HEK293 (cell line): ENCODE results near the gene ESRRA.

Source experiments
- CTCF ChIA-PET: fragments of 350-600 bp; formaldehyde crosslinking; extraction: SDS; loops from one replicate; lab custom pipeline; 2021; ENCODE audit warnings: antibody characterized with exemption; lab: Yijun Ruan, JAX
- POLR2A ChIA-PET: fragments of 300-600 bp; formaldehyde crosslinking; extraction: SDS; loops from one replicate; lab custom pipeline; 2020; ENCODE audit warnings: antibody characterized with exemption, inconsistent platforms; lab: Yijun Ruan, JAX
- H3K27ac ChIP-seq: fragments of 200-500 bp; sonication (Bioruptor generic); 2 replicates; pipeline ENCODE4 v1.5.1; 2014; ENCODE audit warnings: low read depth, low read length, control low read depth, inconsistent platforms; ENCODE audit errors: extremely low read depth
- H3K36me3 ChIP-seq, 2 experiments: fragments of 200-500 bp in 1 of 2; sonication (Bioruptor generic) in 1 of 2; 1 replicate in 1 of 2; 2 replicates in 1 of 2; pipeline ENCODE4 v1.5.1; 2014 to 2017; ENCODE audit warnings: inconsistent platforms in 2 of 2, low read length in 2 of 2; ENCODE audit not compliant: control insufficient read depth in 2 of 2, insufficient read depth in 1 of 2
- H3K4me1 ChIP-seq: fragments of 200-500 bp; sonication (Bioruptor generic); 2 replicates; pipeline ENCODE4 v1.5.1; 2014; ENCODE audit warnings: mild to moderate bottlenecking, low read length, inconsistent platforms; ENCODE audit not compliant: control insufficient read depth, insufficient read depth
- H3K4me3 ChIP-seq: 2 replicates; pipeline ENCODE4 v1.5.1; 2011; ENCODE audit warnings: low read depth, mild to moderate bottlenecking, control low read depth, low read length, moderate library complexity
- H3K9me3 ChIP-seq: fragments of 200-500 bp; sonication (Bioruptor generic); 2 replicates; pipeline ENCODE4 v1.5.1; 2014; ENCODE audit warnings: low read depth, low read length, inconsistent platforms; ENCODE audit not compliant: control insufficient read depth, insufficient read depth
- GLI2 ChIP-seq: fragments of 450-650 bp; formaldehyde crosslinking; IDR thresholded peaks from 2 replicates; pipeline ENCODE4; 2017; ENCODE audit warnings: missing biosample characterization, missing genetic modification characterization, low read depth, borderline replicate concordance
- GLIS1 ChIP-seq: fragments of 450-650 bp; formaldehyde crosslinking; IDR thresholded peaks from 2 replicates; pipeline ENCODE4 v1.5.1; 2016; ENCODE audit warnings: missing biosample characterization, missing genetic modification characterization
- GLIS2 ChIP-seq: fragments of 450-650 bp; formaldehyde crosslinking; IDR thresholded peaks from 2 replicates; pipeline ENCODE4 v1.5.1; 2016; ENCODE audit warnings: missing biosample characterization, missing genetic modification characterization
- HOXC10 ChIP-seq: sonication (generic); formaldehyde crosslinking; IDR thresholded peaks from 2 replicates; pipeline ENCODE4 v1.8.1; 2023; ENCODE audit warnings: mild to moderate bottlenecking, missing genetic modification reagents
- IKZF3 ChIP-seq: fragments of 450-650 bp; IDR thresholded peaks from 2 replicates; pipeline ENCODE4 v1.5.0; 2018; ENCODE audit warnings: missing biosample characterization, mild to moderate bottlenecking, missing genetic modification characterization, moderate library complexity
- KLF1 ChIP-seq: fragments of 450-650 bp; formaldehyde crosslinking; IDR thresholded peaks from 2 replicates; pipeline ENCODE4 v1.5.1; 2016; ENCODE audit warnings: missing biosample characterization, missing genetic modification characterization
- TCF7L2 ChIP-seq: IDR thresholded peaks from 2 replicates; pipeline ENCODE4 v1.6.1; 2011; ENCODE audit warnings: low read depth, mild to moderate bottlenecking, inconsistent platforms, low read length, moderate library complexity, borderline replicate concordance
- ZFP69B ChIP-seq: fragments of 450-650 bp; formaldehyde crosslinking; IDR thresholded peaks from 2 replicates; pipeline ENCODE4 v1.5.1; 2016; ENCODE audit warnings: missing biosample characterization, missing genetic modification characterization
- ZNF146 ChIP-seq: fragments of 450-650 bp; formaldehyde crosslinking; IDR thresholded peaks from 2 replicates; pipeline ENCODE4 v1.5.1; 2016; ENCODE audit warnings: missing biosample characterization, missing genetic modification characterization
- ZNF600 ChIP-seq: fragments of 450-650 bp; formaldehyde crosslinking; IDR thresholded peaks from 2 replicates; pipeline ENCODE4 v1.5.1; 2016; ENCODE audit warnings: missing biosample characterization, missing genetic modification characterization
- TF ChIP-seq, protein P1 (sequence below): fragments of 450-650 bp; formaldehyde crosslinking; IDR thresholded peaks from 2 replicates; pipeline ENCODE4 v1.5.1; 2016; ENCODE audit warnings: missing biosample characterization, missing genetic modification characterization
- TF ChIP-seq, protein P2 (sequence below): fragments of 450-650 bp; formaldehyde crosslinking; IDR thresholded peaks from 2 replicates; pipeline ENCODE4 v1.5.1; 2016; ENCODE audit warnings: missing biosample characterization, missing genetic modification characterization
- TF ChIP-seq, protein P3 (sequence below): fragments of 450-650 bp; formaldehyde crosslinking; IDR thresholded peaks from 2 replicates; pipeline ENCODE4 v1.5.1; 2016; ENCODE audit warnings: missing biosample characterization, missing genetic modification characterization
- TF ChIP-seq, protein P4 (sequence below): fragments of 450-650 bp; formaldehyde crosslinking; IDR thresholded peaks from 2 replicates; pipeline ENCODE4 v1.5.1; 2016; ENCODE audit warnings: missing biosample characterization, missing genetic modification characterization
- TF ChIP-seq, protein P5 (sequence below): fragments of 450-650 bp; formaldehyde crosslinking; IDR thresholded peaks from 2 replicates; pipeline ENCODE4 v1.5.1; 2017; ENCODE audit warnings: missing biosample characterization, missing genetic modification characterization

The ESRRA gene

DNA sequence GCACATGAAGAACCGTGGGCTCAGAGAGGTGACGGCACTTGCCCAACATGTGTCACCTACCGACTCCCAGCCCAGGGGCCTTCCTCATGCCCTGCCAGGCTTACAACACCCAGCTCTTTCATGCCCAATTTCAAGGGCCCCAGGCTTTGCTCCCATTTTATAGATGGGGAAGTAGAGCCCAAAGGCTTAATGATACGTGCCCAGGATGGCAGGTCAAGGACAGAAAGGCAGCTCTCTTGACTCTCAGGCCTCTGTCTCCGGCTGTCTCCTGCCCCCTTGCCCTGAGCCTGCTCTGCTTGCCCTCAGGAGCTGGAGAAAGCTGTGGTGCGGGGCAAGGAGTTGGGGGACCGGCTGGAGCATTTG, 43.7 kb downstream of the ESRRA start:
- Histone ChIP-seq H3K9me3 (no peaks in the 10 kb centered on the region), H3K4me3 (no peak overlapping the region), H3K4me1 (no peaks in the 10 kb centered on the region), H3K36me3 (no peaks in the 10 kb centered on the region), H3K27ac (no peak overlapping the region)
- CTCF ChIA-PET, result no interaction called here
- POLR2A ChIA-PET, result interaction anchor here (1.3 to 2.7 kb wide), 2 partner anchors 32 to 77 kb away, joined by 3 to 10 read pairs; partner anchors contain the start of genes PRDX5 and TRMT112
- no peak for TF ChIP-seq IKZF3 (tag by site-specific recombination)
- no peak for TF ChIP-seq ZNF600 (tag by site-specific recombination)

DNA sequence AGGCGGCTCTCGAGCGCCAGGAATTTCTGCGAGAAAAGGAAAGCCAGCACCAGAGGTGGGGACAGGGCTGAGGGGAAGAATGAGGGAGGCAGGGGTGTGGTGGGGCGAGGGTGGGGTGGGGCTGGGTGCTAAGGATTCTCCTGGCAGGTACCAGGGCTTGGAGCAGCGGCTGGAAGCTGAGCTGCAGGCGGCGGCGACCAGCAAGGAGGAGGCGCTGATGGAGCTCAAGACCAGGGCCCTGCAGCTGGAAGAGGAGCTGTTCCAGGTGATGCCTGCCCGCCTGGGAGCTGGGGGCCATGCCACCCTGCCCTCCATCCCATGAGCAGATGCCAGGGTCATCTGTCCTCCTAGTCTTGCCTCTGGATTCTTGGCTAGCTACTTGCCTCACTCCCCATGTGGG, 44.1 kb downstream of the ESRRA start:
- H3K27ac ChIP-seq, result no peak overlapping the region
- ChIA-PET POLR2A (interaction anchor here (1.3 to 2.7 kb wide), 2 partner anchors 32 to 78 kb away, joined by 3 to 10 read pairs; partner anchors contain the start of genes PRDX5 and TRMT112), CTCF (interaction anchor here (0.6 to 1.3 kb wide), 3 partner anchors 14 to 78 kb away, joined by 3 to 4 read pairs (median 3); no protein-coding TSS in a partner anchor)
- H3K9me3 ChIP-seq, result no peaks in the 10 kb centered on the region
- H3K4me3 ChIP-seq, result no peak overlapping the region
- H3K4me1 ChIP-seq, result no peaks in the 10 kb centered on the region
- H3K36me3 ChIP-seq, result no peaks in the 10 kb centered on the region
- TF ChIP-seq, protein P1, sequence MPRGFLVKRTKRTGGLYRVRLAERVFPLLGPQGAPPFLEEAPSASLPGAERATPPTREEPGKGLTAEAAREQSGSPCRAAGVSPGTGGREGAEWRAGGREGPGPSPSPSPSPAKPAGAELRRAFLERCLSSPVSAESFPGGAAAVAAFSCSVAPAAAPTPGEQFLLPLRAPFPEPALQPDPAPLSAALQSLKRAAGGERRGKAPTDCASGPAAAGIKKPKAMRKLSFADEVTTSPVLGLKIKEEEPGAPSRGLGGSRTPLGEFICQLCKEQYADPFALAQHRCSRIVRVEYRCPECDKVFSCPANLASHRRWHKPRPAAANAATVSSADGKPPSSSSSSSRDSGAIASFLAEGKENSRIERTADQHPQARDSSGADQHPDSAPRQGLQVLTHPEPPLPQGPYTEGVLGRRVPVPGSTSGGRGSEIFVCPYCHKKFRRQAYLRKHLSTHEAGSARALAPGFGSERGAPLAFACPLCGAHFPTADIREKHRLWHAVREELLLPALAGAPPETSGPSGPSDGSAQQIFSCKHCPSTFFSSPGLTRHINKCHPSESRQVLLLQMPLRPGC (tag by site-specific recombination), result no peak
- TF ChIP-seq, protein P2, sequence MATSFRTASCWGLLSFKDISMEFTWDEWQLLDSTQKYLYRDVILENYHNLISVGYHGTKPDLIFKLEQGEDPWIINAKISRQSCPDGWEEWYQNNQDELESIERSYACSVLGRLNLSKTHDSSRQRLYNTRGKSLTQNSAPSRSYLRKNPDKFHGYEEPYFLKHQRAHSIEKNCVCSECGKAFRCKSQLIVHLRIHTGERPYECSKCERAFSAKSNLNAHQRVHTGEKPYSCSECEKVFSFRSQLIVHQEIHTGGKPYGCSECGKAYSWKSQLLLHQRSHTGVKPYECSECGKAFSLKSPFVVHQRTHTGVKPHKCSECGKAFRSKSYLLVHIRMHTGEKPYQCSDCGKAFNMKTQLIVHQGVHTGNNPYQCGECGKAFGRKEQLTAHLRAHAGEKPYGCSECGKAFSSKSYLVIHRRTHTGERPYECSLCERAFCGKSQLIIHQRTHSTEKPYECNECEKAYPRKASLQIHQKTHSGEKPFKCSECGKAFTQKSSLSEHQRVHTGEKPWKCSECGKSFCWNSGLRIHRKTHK (tag by site-specific recombination), result no peak
- TF ChIP-seq, protein P3, sequence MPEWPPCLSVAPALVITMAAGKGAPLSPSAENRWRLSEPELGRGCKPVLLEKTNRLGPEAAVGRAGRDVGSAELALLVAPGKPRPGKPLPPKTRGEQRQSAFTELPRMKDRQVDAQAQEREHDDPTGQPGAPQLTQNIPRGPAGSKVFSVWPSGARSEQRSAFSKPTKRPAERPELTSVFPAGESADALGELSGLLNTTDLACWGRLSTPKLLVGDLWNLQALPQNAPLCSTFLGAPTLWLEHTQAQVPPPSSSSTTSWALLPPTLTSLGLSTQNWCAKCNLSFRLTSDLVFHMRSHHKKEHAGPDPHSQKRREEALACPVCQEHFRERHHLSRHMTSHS (tag by site-specific recombination), result no peak
- peak; percentile 64 for TF ChIP-seq KLF1

DNA sequence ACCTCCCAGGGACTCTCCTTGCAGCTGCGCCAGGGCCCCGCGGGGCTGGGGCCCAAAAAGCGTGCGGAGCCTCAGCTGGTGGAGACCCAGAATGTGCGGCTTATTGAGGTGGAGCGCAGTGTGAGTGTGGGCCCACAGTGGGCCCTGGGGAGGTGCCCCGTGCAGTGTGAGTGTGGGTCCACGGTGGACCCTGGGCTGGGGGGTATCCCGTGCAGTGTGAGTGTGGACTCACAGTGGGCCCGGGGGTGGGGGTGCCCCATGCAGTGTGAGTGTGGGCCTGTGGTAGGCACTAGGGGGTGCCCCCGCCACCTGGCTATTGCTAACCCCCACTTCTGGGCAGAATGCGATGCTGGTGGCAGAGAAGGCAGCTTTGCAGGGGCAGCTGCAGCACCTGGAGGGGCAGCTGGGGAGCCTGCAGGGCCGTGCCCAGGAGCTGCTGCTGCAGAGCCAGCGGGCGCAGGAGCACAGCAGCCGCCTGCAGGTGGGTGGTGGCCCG, 45.9 kb downstream of the ESRRA start:
- H3K27ac ChIP-seq, result no peak overlapping the region
- no peaks in the 10 kb centered on the region for H3K9me3 ChIP-seq
- no peak overlapping the region for H3K4me3 ChIP-seq
- H3K36me3 ChIP-seq, result no peaks in the 10 kb centered on the region
- CTCF ChIA-PET, result no interaction called here
- peak; percentile 37; the same call in 1 of the 2 replicates for TF ChIP-seq GLIS2 (tag by site-specific recombination)
- no peak for TF ChIP-seq HOXC10 (CRISPR knock-in tag)
- TF ChIP-seq ZFP69B, result peak; percentile 58
- TF ChIP-seq ZNF146 (tag by site-specific recombination), result no peak
- TF ChIP-seq, protein P4, sequence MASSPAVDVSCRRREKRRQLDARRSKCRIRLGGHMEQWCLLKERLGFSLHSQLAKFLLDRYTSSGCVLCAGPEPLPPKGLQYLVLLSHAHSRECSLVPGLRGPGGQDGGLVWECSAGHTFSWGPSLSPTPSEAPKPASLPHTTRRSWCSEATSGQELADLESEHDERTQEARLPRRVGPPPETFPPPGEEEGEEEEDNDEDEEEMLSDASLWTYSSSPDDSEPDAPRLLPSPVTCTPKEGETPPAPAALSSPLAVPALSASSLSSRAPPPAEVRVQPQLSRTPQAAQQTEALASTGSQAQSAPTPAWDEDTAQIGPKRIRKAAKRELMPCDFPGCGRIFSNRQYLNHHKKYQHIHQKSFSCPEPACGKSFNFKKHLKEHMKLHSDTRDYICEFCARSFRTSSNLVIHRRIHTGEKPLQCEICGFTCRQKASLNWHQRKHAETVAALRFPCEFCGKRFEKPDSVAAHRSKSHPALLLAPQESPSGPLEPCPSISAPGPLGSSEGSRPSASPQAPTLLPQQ, result peak; percentile 61
- TF ChIP-seq GLIS1 (tag by site-specific recombination), result 0 out of 2 replicates have a peak, but pooled peaks have one; percentile 24
- TF ChIP-seq TCF7L2, result no peak
- no peak for TF ChIP-seq GLI2 (tag by site-specific recombination)
- TF ChIP-seq, protein P5, sequence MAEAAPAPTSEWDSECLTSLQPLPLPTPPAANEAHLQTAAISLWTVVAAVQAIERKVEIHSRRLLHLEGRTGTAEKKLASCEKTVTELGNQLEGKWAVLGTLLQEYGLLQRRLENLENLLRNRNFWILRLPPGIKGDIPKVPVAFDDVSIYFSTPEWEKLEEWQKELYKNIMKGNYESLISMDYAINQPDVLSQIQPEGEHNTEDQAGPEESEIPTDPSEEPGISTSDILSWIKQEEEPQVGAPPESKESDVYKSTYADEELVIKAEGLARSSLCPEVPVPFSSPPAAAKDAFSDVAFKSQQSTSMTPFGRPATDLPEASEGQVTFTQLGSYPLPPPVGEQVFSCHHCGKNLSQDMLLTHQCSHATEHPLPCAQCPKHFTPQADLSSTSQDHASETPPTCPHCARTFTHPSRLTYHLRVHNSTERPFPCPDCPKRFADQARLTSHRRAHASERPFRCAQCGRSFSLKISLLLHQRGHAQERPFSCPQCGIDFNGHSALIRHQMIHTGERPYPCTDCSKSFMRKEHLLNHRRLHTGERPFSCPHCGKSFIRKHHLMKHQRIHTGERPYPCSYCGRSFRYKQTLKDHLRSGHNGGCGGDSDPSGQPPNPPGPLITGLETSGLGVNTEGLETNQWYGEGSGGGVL (tag by site-specific recombination), result no peak
- TF ChIP-seq, all 188 proteins: peak for 4
- POLR2A ChIA-PET, result interaction anchor here (1.0 kb wide), 1 partner anchor 34 kb away, joined by 3 read pairs; the partner anchor contains the start of genes PRDX5 and TRMT112
- H3K4me1 ChIP-seq, result no peaks in the 10 kb centered on the region
